Endothelial cell of umbilical vein (primary cell): ENCODE data around the gene WDR74. TPM values are rescaled to one million over a fixed set of nuclear protein-coding genes. Genes with fewer than 3 reads are reported as not detected.

Source experiments
- BruUV-seq: library from RNA; stranded (reverse); fragments of 400-500 nt; replicated peaks from 2 replicates; lab custom pipeline; 2021; lab: Mats Ljungman, UMichigan
- CTCF ChIA-PET: fragments of 300-600, 350-600 bp; sonication (Branson Sonifier 250); formaldehyde crosslinking; loops from one replicate; lab custom pipeline; 2021; ENCODE audit warnings: antibody characterized with exemption, inconsistent platforms; lab: Charles Lee
- POLR2A ChIA-PET: fragments of 300-600, 350-600 bp; sonication (Branson Sonifier 250); formaldehyde crosslinking; loops from one replicate; lab custom pipeline; 2021; ENCODE audit warnings: antibody characterized with exemption, inconsistent platforms; lab: Charles Lee
- DNase-seq: peaks from one replicate; pipeline ENCODE4 v3.0.0-alpha.2; 2011; ENCODE audit warnings: low read depth, low spot score
- FAIRE-seq: peaks from 2 replicates; lab custom pipeline; 2011; peaks lifted over from hg19 to GRCh38; lab: Jason Lieb, UNC
- H2AFZ ChIP-seq: 2 replicates; pipeline ENCODE4 v1.6.0; 2012; ENCODE audit warnings: low read depth, low read length, control low read depth, inconsistent platforms
- H3K27ac ChIP-seq: 2 replicates; pipeline ENCODE4 v1.5.1; 2011; ENCODE audit warnings: low read depth, mild to moderate bottlenecking, control low read depth, low read length, moderate library complexity; ENCODE audit not compliant: insufficient read depth
- H3K27me3 ChIP-seq, 2 experiments: 2 replicates each; pipeline versions ENCODE4 v1.6.0 to v1.6.1; 2011; ENCODE audit warnings: low read length in 2 of 2, mixed read lengths in 1 of 2; ENCODE audit not compliant: control insufficient read depth in 2 of 2, insufficient read depth in 2 of 2
- H3K36me3 ChIP-seq, 2 experiments: 2 replicates in 1 of 2; 3 replicates in 1 of 2; pipeline ENCODE4 v1.5.1; 2011; ENCODE audit warnings: low read length in 2 of 2, mild to moderate bottlenecking in 1 of 2, moderate library complexity in 1 of 2; ENCODE audit not compliant: control insufficient read depth in 2 of 2, insufficient read depth in 2 of 2; ENCODE audit errors: extremely low read depth in 1 of 2
- H3K4me1 ChIP-seq: 3 replicates; pipeline ENCODE4 v1.5.1; 2011; ENCODE audit warnings: mild to moderate bottlenecking, low read length; ENCODE audit not compliant: control insufficient read depth, insufficient read depth; ENCODE audit errors: extremely low read depth
- H3K4me2 ChIP-seq: 2 replicates; pipeline ENCODE4 v1.6.1; 2011; ENCODE audit warnings: low read length, control low read depth, mixed read lengths; ENCODE audit not compliant: insufficient read depth
- H3K4me3 ChIP-seq, 3 experiments: fragments of 200-600 bp in 1 of 3; sonication (generic), shearing (Covaris generic) in 1 of 3; replicated peaks in 1 of 3; 2 replicates each; pipeline ENCODE4 v1.5.1; 2011 to 2016; ENCODE audit warnings: control low read depth in 3 of 3, low read length in 3 of 3, mild to moderate bottlenecking in 2 of 3, inconsistent platforms in 1 of 3, low read depth in 1 of 3, moderate library complexity in 1 of 3; ENCODE audit not compliant: insufficient read depth in 1 of 3
- H3K79me2 ChIP-seq: 2 replicates; pipeline ENCODE4 v1.6.0; 2012; ENCODE audit warnings: low read length, inconsistent platforms; ENCODE audit not compliant: control insufficient read depth, insufficient read depth
- H3K9ac ChIP-seq: replicated peaks from 2 replicates; pipeline ENCODE3; 2011; ENCODE audit warnings: low read length, control low read depth; ENCODE audit not compliant: insufficient read depth; ENCODE audit errors: extremely low read depth
- H3K9me1 ChIP-seq: replicated peaks from 3 replicates; pipeline ENCODE4 v1.6.0; 2011; ENCODE audit warnings: mild to moderate bottlenecking, low read length; ENCODE audit not compliant: control insufficient read depth, insufficient read depth; ENCODE audit errors: extremely low read depth
- H3K9me3 ChIP-seq: replicated peaks from 2 replicates; pipeline ENCODE4 v1.5.1; 2012; ENCODE audit warnings: low read length, inconsistent platforms; ENCODE audit not compliant: control insufficient read depth, insufficient read depth
- H4K20me1 ChIP-seq: replicated peaks from 2 replicates; pipeline ENCODE3; 2011; ENCODE audit warnings: mild to moderate bottlenecking, low read length; ENCODE audit not compliant: control insufficient read depth, insufficient read depth; ENCODE audit errors: extremely low read depth
- CTCF ChIP-seq, 2 donors: IDR thresholded peaks; 1 replicate in 1 of 2; 2 replicates in 1 of 2; pipeline ENCODE4 v1.5.1; 2011; ENCODE audit warnings: low read length in 2 of 2, mild to moderate bottlenecking in 2 of 2, moderate library complexity in 2 of 2, control low read depth in 1 of 2, inconsistent platforms in 1 of 2, low read depth in 1 of 2; ENCODE audit not compliant: insufficient read depth in 1 of 2; ENCODE audit errors: extremely low read depth in 1 of 2
- GATA2 ChIP-seq: IDR thresholded peaks from 2 replicates; pipeline ENCODE4 v1.7.0; 2011; ENCODE audit warnings: low read depth, mild to moderate bottlenecking, moderate library complexity, mixed read lengths, low read length; ENCODE audit not compliant: insufficient read length, insufficient read depth
- POLR2A ChIP-seq: IDR thresholded peaks from 2 replicates; pipeline ENCODE4 v1.6.1; 2012; ENCODE audit warnings: low read depth, mild to moderate bottlenecking, control low read depth, low read length
- dilution Hi-C: fragments of 300-500 bp; cut with MboI; formaldehyde crosslinking; loops from one replicate; pipeline ENCODE4 v1.15.0; 2019; ENCODE audit warnings: low sequenced_read_pairs; ENCODE audit not compliant: extremely low pct_ligation_motif_present
- intact Hi-C: fragments of 100-400 bp; cut with micrococcal nuclease; formaldehyde crosslinking; loops from one replicate; pipeline ENCODE4 v1.10.0; 2022
- polyA plus RNA-seq, 4 experiments: library from polyadenylated mRNA; depleted of rRNA in 3 of 4; stranded (reverse) in 3 of 4; unstranded in 1 of 4; fragments of >200 nt; gene quantifications; 2 replicates each; pipeline versions ENCODE4 v1.2.1 to v1.2.3, GENCODE V29; 2011 to 2012; ENCODE audit warnings: missing spikeins in 1 of 4
- total RNA-seq: library from RNA; stranded (reverse); gene quantifications from 2 replicates; pipeline ENCODE4 v1.2.3, GENCODE V29; 2021

Gene WDR74
- total and polyA plus RNA-seq, 2 donors (not counting 3 experiments of a cell fraction or from before 2014, with no cell fraction given) = 44.7 to 51.7 TPM

GRCh38 chr11:62880231-62880802 lies 40.9 kb upstream of the WDR74 start:
- BruUV-seq = no TSS peak
- H3K4me3 ChIP-seq = peak overlapping the region; percentile 5 to 75 (median 63)
- no peaks in the 10 kb centered on the region for H3K9me1 ChIP-seq
- dilution Hi-C loops = no loop called here
- H3K27ac ChIP-seq = peak overlapping the region; percentile 100
- no peaks in the 10 kb centered on the region for H3K9me3 ChIP-seq
- intact Hi-C loops = loop anchor here (5.0 kb wide), 3 partner anchors 108 to 483 kb away; partner anchors contain the start of genes HNRNPUL2, TAF6L and TTC9C
- peak overlapping the region; percentile 70 for H3K4me2 ChIP-seq
- H3K79me2 ChIP-seq = peaks cover 45% of the 10 kb centered on the region
- H4K20me1 ChIP-seq = peaks cover 3% of the 10 kb centered on the region
- H3K27me3 ChIP-seq = no peaks in the 10 kb centered on the region
- H3K9ac ChIP-seq = peak overlapping the region; percentile 100
- FAIRE-seq (no peak), DNase-seq (peak; percentile 62)
- ChIA-PET CTCF (interaction anchor here (0.9 to 1.7 kb wide), 8 partner anchors 9 to 200 kb away, joined by 3 to 36 read pairs (median 4); partner anchors contain the start of gene TMEM179B), POLR2A (interaction anchor here (1.5 to 1.9 kb wide), 2 partner anchors 24 to 76 kb away, joined by 6 to 11 read pairs; no protein-coding TSS in a partner anchor)
- TF ChIP-seq POLR2A (no peak), CTCF (IDR thresholded peaks at IDR 0.05; ENCODE audit: extremely low read depth in 1 of 2, insufficient read depth in 1 of 2, low read depth in 1 of 2, low read length in 2 of 2) (no peak), GATA2 (no peak)
- peaks cover 40% of the 10 kb centered on the region for H3K4me1 ChIP-seq
- peaks cover 15 to 21% of the 10 kb centered on the region in 2 experiments for H3K36me3 ChIP-seq
- H2AFZ ChIP-seq = peak overlapping the region; percentile 39
